ENCODE measurements around the gene KDM2A.
"Not testable (repeated sequence)": the region's sequence is repeated elsewhere in the genome, so short reads cannot be mapped to it uniquely, and the experiment has no call there.

The KDM2A gene

DNA sequence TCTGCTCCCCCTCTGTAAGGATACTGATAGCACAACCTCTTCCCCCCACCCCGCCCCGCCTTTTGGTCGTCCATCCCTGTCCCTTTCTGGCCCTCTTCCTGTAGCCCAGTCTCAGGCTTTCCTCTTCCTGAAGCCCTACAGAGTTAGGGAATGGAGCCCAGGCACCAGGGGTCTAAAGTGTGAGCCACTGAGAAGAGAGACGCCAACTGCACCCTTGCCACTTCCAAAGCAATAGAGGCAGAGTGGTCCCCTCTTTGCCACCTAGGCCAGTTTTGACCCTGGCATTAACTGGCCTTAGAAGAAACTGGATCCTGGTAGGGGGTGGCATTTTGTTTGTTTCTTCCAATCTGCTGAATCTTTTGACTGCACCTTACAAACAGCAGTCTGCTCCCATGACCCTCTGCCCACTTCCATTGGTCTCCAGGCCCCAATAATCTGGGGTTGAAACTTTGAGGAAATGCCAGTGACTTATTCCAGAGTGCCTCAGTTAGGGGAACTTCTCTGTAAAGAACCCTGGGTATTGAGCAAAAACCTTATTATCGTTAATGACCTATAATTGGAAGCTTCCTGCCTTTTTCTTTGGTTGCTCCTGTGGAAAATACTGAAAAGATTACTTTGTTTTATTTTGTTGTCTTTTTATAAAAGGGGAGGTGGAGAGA is 137.5 kb downstream of the KDM2A start:
- TF ChIP-seq POLR2AphosphoS5 (IDR thresholded peaks at IDR 0.05; ENCODE audit: low read depth, low read length) (peak; percentile 49; the same call in 1 of the 2 replicates), TAF1 (IDR thresholded peaks at IDR 0.05; ENCODE audit: borderline replicate concordance, low read depth, low read length) (no peak), POLR2A (IDR thresholded peaks at IDR 0.05; ENCODE audit: low read depth, low read length) (0 out of 2 replicates have a peak, but pooled peaks have one; percentile 12)
- FAIRE-seq (no peak), DNase-seq (ENCODE audit: insufficient read length) (no peak)

DNA sequence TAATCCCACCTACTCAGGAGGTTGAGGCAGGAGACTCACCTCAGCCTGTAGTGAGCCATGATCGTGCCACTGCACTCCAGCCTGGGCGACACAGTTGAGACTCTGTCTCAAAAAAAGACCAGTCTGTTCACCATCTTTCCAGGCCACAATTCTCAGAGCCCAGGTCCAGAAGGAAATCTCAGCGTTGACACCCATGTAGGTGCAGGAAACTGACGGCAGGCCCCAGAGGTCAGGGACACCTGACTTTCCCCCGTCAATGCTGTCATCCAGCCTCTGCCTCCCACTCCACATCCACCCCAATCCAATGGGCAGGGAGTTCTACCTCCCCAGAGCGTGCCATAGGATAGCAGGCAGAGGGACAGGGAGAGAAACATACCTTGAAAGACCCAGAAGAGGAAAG is 141.3 kb downstream of the KDM2A start:
- DNase-seq (ENCODE audit: insufficient read length): no peak
- TF ChIP-seq POLR2A (IDR thresholded peaks at IDR 0.05; ENCODE audit: low read depth, low read length): no peak
- no peak for FAIRE-seq

DNA sequence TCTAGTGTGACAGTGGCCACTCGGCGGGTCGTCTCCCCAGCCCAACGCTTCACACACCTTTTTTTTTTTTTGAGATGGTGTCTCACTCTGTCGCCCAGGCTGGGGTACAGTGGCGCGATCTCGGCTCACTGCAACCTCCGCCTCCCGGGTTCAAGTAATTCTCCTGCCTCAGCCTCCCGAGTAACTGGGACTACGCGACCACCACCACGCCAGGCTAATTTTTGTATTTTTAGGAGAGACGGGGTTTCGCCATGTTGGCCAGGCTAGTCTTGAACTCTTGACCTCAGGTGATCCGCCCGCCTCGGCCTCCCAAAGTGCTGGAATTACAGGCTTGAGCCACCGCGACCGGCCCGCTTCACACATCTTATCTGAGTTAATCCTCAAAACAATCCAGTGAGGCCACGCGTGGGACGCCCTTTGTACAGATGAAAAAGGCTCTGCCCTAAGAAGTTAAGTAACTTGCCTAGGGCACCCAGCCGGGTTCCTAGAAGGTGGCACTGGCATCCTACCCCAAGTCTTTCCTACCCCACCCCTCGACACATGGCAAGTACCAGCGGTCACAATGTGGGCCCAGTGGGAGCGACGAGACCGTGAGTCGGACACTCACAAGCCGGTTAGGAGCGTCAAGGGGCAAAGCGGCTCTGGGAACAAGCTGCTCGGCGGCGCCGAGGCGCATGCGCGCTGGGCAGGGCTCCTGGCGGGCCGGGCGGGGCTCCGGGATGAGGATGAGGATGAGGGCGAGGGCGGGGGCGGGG is 142.0 kb downstream of the KDM2A start:
- FAIRE-seq; DNase-seq (ENCODE audit: insufficient read length): not testable (repeated sequence)

DNA sequence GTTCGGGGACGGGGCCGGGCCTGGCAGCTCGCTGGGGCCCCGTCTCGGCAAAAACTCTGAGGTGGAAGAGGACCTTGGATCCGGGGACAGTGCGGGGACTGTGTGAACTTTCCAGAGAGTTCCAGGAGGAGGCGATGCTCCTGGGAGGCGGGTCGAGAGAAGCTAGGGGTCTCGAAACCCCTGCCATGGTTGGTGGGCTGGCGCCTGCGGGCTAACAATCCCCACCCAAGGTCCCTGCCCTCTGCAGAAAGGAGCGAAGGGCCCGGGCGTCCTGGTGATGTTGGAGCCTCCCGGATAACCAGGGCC is 142.5 kb downstream of the KDM2A start:
- FAIRE-seq: no peak
- no peak for DNase-seq (ENCODE audit: insufficient read length)
- TF ChIP-seq POLR2AphosphoS5 (IDR thresholded peaks at IDR 0.05; ENCODE audit: low read depth, low read length): no peak
- no peak for TF ChIP-seq TAF1 (IDR thresholded peaks at IDR 0.05; ENCODE audit: borderline replicate concordance, low read depth, low read length)
- no peak for TF ChIP-seq POLR2A (IDR thresholded peaks at IDR 0.05; ENCODE audit: low read depth, low read length)

DNA sequence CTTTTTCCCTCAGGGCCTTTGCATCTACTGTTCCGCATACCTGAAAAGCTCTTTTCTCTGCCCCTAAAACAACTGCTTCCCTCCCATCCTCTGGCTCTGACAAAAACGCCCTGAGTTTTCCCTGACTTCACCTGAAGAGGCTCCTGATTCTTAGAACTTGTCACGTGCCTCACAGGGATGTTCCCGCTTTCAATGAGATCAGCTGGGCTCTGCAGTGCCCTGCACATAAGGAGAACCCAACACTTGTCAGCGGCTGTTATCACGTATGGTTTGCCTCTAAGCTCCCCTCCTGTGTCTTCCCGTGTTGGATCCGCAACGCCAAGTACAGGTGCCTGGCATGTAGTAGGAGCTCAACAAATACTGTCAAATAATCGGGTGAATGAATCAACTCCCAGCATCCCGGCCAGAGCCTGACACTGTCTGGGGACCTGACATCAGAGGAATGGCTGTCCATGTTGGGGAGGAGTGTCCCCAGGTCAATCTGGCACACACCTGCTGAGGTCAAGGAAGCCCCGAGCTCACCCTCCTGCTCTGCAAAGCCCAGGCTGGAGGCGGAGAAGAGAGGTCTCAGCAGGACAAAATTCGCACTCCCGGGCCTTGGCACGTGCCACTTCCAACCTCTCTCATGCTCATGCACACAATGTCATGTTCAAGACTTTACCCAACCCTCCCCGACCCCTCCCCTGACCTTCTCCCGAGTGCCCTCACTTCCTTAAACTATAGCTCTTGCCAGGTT is 143.1 kb downstream of the KDM2A start:
- TF ChIP-seq POLR2A (IDR thresholded peaks at IDR 0.05; ENCODE audit: low read depth, low read length) (no peak), POLR2AphosphoS5 (IDR thresholded peaks at IDR 0.05; ENCODE audit: low read depth, low read length) (no peak), TAF1 (IDR thresholded peaks at IDR 0.05; ENCODE audit: borderline replicate concordance, low read depth, low read length) (no peak)
- no peak for FAIRE-seq
- no peak for DNase-seq (ENCODE audit: insufficient read length)

DNA sequence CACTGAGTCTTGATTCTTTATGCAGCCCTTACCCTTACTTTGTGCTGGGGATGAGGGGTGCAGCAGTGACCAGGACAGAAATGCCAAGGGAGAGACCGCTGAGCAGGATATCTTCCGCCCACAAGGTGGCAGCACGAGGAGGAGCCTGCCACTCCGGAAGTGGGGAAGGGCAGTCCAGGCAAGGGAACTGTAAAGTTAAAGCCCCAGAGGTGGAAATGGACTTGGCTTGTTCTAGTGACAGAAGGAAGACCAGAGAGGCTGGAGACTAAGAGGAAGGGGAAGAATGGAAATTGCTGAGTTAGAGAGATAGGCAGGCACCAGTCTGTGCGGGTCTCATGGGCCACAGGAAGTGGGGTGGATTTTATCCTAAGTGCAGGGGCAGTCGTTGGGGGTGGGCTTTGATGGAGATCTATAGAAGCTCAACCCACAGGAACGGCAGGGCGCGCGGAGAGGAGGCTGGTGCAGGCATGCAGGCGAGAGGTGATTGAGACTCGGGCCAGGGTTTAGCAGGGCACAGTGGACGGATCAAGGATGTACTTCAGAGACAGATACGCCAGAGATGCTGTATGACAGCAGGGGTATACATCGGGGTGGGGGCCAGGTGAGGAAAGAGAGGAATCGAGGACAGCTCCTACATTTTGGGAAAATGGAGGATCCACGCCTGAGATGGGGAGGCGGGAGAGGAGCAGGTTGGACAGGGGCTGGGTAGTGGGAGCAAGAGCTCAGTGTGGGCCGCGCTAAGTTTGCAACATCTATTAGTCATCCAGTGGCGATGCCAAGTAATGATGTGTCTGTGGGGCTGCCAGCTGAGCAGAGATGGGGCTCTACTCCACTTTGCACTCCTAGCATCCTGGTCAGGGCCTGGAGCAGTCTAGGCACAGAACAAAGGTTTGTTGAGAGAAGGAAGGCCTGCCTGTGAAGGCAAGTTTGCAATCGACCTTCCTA is 143.9 kb downstream of the KDM2A start:
- TF ChIP-seq POLR2AphosphoS5 (IDR thresholded peaks at IDR 0.05; ENCODE audit: low read depth, low read length): no peak
- no peak for TF ChIP-seq TAF1 (IDR thresholded peaks at IDR 0.05; ENCODE audit: borderline replicate concordance, low read depth, low read length)
- no peak; the same call in 1 of the 2 replicates for TF ChIP-seq POLR2A (IDR thresholded peaks at IDR 0.05; ENCODE audit: low read depth, low read length)
- DNase-seq (ENCODE audit: insufficient read length): peak; percentile 83
- FAIRE-seq: peak; percentile 98

DNA sequence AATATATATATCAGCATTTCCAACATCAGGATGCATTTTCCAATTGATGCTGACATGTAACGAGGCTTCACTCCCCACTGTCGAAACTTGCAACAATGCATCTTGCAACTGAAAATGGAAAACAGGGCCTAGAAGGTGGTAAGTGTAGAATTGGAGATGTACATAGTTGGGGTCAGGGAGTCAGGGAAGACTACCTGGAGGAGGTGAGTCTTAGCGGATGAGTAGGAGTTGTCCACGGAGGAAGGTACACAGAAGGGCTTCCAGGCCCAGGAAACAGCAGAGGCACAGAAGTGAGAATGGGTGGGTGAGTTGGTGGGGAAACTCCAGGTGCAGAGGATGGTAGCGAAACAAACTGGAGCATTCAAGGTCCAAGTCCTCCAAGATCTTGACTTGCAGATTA is 145.2 kb downstream of the KDM2A start:
- FAIRE-seq (no peak), DNase-seq (ENCODE audit: insufficient read length) (no peak)
- TF ChIP-seq TAF1 (IDR thresholded peaks at IDR 0.05; ENCODE audit: borderline replicate concordance, low read depth, low read length) (no peak), POLR2A (IDR thresholded peaks at IDR 0.05; ENCODE audit: low read depth, low read length) (no peak), POLR2AphosphoS5 (IDR thresholded peaks at IDR 0.05; ENCODE audit: low read depth, low read length) (no peak)

DNA sequence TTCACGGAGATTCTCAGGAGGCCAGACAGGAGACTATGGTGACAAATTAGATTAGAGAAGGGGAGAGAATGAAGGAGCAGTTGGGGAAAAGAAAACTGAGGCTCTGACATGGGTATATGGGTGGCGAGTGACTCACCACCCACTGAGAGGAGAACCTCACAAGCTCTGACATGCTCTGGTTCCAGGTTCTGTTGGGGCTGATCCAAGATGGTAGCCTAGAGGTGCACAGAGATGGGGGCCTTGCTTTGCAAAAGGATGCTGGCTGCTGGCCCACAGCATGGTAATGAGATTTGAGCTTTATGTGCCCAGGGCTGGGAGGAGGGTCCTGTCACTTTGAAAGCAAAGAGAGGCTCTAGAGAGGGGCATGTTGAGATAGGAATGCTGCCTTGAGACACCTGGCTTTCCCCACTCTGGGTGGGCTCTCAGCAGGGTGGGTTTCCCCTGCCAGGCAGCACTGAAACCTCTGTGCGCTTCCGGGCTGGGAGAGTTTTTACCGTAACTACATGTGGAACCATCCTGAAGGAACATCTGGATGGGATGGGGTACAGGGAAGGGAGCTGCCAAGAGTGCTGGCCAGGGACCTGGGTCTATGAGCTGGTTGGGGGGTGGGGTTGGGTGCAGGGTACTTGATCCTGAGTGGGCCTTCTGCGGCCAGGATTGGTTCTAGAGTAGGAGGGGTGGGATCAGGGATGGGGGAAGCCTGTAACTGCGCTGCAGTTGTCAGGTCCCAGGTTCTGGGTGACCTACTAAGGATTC is 146.0 kb downstream of the KDM2A start:
- DNase-seq (ENCODE audit: insufficient read length) (no peak), FAIRE-seq (no peak)
- TF ChIP-seq POLR2A (IDR thresholded peaks at IDR 0.05; ENCODE audit: low read depth, low read length) (no peak), TAF1 (IDR thresholded peaks at IDR 0.05; ENCODE audit: borderline replicate concordance, low read depth, low read length) (no peak), POLR2AphosphoS5 (IDR thresholded peaks at IDR 0.05; ENCODE audit: low read depth, low read length) (no peak)

DNA sequence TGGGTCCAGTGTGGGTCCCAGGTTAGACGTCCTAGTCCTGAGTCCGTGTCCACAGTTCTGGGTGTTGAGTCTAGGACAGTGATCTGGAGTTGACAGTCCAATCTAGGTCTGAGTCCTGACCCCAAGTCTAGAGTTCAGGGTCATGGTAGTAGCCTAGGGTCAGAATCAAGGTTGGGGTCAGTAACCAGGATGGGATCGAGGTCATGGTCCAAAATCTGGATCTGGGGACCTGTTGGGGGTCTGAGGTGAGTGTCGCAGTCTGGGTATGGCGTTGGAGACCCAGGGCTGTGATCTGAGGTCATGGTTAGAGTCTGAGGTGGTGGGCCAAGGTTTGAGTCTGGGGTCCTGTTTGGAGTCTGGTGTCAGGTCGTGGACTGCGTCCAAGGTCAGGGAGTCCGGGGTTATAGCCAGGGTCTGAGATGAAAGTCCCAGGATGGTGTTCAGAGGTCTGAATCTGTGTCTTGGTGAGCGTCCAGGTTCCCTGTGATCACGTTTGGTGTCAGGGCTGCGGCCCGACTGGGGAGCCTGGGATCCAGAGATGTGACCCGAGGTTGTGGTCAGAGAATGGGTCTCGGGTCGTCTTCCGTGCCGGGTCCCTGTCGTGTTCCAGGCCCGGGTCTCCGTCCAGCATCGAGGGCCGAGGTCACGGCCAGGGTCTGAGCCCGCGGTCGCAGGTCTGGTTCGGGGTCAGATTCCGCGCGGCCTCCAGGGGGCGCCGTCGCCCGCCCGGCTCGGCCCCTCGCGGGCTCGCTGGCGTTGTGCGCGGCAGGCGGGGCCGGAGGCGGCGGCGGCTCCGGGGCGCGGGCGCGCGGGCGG is 146.8 kb downstream of the KDM2A start:
- FAIRE-seq: peak; percentile 90
- TF ChIP-seq TAF1 (IDR thresholded peaks at IDR 0.05; ENCODE audit: borderline replicate concordance, low read depth, low read length): no peak
- no peak for TF ChIP-seq POLR2AphosphoS5 (IDR thresholded peaks at IDR 0.05; ENCODE audit: low read depth, low read length)
- TF ChIP-seq POLR2A (IDR thresholded peaks at IDR 0.05; ENCODE audit: low read depth, low read length): no peak
- peak; percentile 86 for DNase-seq (ENCODE audit: insufficient read length)
